ENCODE data around the gene C20orf144.

DNA sequence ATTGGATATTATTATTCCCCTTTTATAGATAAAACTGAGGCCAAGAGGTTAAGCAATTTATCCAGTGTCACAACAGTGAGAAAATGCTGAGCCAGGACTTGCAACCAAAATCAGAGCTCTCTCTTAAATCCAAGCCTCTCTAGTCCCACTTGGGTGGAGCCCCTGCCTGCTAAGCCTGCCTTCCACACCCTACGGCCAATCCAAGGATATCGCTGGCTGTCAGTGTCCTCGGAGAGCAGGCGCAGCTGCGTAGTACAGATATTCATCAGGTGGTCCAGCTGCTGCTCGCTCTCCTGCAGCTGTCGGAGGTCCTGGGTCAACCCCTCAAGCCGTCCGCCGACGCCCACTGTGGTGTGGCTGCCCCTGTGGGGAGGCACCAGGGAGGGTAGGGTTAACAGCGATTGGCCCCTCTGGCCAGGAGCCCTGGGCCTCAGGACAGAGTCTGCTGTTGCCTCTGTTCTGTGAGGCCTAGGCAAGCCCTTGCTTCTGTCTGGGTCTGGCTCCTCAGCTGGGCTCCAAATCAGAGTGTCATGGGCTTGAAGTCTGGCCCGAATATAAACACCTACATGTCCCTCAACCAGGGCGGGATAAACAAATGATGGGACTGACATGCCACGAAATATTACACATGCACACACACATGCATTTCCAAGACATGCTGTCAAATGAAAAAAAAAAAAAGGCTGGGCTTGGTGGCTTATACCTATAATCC, 16.0 kb downstream of the C20orf144 start:
- no peak for TF ChIP-seq RAD21 (IDR thresholded peaks at IDR 0.05; ENCODE audit: low read depth)
- TF ChIP-seq EP300 (IDR thresholded peaks at IDR 0.05; ENCODE audit: borderline replicate concordance) = no peak
- TF ChIP-seq FOXM1 (IDR thresholded peaks at IDR 0.05; ENCODE audit: borderline replicate concordance, low read depth) = no peak
- no peak for TF ChIP-seq NFIC (IDR thresholded peaks at IDR 0.05)
- no peak for TF ChIP-seq CEBPB (IDR thresholded peaks at IDR 0.05)
- TF ChIP-seq, protein P1, sequence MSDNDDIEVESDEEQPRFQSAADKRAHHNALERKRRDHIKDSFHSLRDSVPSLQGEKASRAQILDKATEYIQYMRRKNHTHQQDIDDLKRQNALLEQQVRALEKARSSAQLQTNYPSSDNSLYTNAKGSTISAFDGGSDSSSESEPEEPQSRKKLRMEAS (IDR thresholded peaks at IDR 0.05) = no peak
- TF ChIP-seq, protein P2, sequence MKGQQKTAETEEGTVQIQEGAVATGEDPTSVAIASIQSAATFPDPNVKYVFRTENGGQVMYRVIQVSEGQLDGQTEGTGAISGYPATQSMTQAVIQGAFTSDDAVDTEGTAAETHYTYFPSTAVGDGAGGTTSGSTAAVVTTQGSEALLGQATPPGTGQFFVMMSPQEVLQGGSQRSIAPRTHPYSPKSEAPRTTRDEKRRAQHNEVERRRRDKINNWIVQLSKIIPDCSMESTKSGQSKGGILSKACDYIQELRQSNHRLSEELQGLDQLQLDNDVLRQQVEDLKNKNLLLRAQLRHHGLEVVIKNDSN (IDR thresholded peaks at IDR 0.05) = no peak
- no peak for TF ChIP-seq EGR1 (IDR thresholded peaks at IDR 0.05)
- TF ChIP-seq, protein P3, sequence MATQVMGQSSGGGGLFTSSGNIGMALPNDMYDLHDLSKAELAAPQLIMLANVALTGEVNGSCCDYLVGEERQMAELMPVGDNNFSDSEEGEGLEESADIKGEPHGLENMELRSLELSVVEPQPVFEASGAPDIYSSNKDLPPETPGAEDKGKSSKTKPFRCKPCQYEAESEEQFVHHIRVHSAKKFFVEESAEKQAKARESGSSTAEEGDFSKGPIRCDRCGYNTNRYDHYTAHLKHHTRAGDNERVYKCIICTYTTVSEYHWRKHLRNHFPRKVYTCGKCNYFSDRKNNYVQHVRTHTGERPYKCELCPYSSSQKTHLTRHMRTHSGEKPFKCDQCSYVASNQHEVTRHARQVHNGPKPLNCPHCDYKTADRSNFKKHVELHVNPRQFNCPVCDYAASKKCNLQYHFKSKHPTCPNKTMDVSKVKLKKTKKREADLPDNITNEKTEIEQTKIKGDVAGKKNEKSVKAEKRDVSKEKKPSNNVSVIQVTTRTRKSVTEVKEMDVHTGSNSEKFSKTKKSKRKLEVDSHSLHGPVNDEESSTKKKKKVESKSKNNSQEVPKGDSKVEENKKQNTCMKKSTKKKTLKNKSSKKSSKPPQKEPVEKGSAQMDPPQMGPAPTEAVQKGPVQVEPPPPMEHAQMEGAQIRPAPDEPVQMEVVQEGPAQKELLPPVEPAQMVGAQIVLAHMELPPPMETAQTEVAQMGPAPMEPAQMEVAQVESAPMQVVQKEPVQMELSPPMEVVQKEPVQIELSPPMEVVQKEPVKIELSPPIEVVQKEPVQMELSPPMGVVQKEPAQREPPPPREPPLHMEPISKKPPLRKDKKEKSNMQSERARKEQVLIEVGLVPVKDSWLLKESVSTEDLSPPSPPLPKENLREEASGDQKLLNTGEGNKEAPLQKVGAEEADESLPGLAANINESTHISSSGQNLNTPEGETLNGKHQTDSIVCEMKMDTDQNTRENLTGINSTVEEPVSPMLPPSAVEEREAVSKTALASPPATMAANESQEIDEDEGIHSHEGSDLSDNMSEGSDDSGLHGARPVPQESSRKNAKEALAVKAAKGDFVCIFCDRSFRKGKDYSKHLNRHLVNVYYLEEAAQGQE (IDR thresholded peaks at IDR 0.05; ENCODE audit: low read depth) = no peak
- no peak for TF ChIP-seq TEAD4 (IDR thresholded peaks at IDR 0.05)

Data from Ishikawa (cell line).